Kidney epithelial cell (primary cell): Measurements from ENCODE around the gene PKNOX2. TPM values are rescaled to one million over a fixed set of nuclear protein-coding genes. Genes with fewer than 3 reads are reported as not detected.

ENCODE experiments used
- DNase-seq: peaks from one replicate; pipeline ENCODE4 v3.0.0-alpha.2; 2010; ENCODE audit warnings: low read depth
- H3K27me3 ChIP-seq: 2 replicates; pipeline ENCODE4 v1.6.0; 2011; ENCODE audit warnings: low read length; ENCODE audit not compliant: control insufficient read depth, insufficient read depth
- H3K36me3 ChIP-seq: 2 replicates; pipeline ENCODE4 v1.5.1; 2011; ENCODE audit warnings: low read length; ENCODE audit not compliant: control insufficient read depth, insufficient read depth
- H3K4me3 ChIP-seq: 2 replicates; pipeline ENCODE4 v1.5.1; 2011; ENCODE audit warnings: low read depth, mild to moderate bottlenecking, control low read depth, low read length
- CTCF ChIP-seq: IDR thresholded peaks from 2 replicates; pipeline ENCODE4 v1.5.1; 2011; ENCODE audit warnings: mild to moderate bottlenecking, moderate library complexity, low read length, control low read depth, inconsistent platforms; ENCODE audit not compliant: insufficient read depth, poor library complexity, severe bottlenecking
- total RNA-seq: library from RNA; depleted of rRNA; stranded (reverse); fragments of >200 nt; gene quantifications from 2 replicates; pipeline ENCODE4 v1.2.3, GENCODE V29; 2015

PKNOX2 gene
- total RNA-seq, 1 donor from 2014 or later, result 0.42 TPM

GRCh38 chr11:125155767-125156166 lies 8.8 kb upstream of the PKNOX2 start:
- TF ChIP-seq CTCF, result no peak
- H3K36me3 ChIP-seq, result no peaks in the 10 kb centered on the region
- no peak overlapping the region for H3K4me3 ChIP-seq
- DNase-seq, result no peak
- peaks cover 2% of the 10 kb centered on the region for H3K27me3 ChIP-seq

GRCh38 chr11:125156346-125157117 lies 8.0 kb upstream of the PKNOX2 start:
- Histone ChIP-seq H3K36me3 (no peaks in the 10 kb centered on the region), H3K27me3 (peaks cover 2% of the 10 kb centered on the region), H3K4me3 (no peak overlapping the region)
- no peak for DNase-seq
- TF ChIP-seq CTCF, result no peak

- H3K27me3 ChIP-seq, result peaks cover 2% of the 10 kb centered on the region
- no peak for TF ChIP-seq CTCF
- H3K4me3 ChIP-seq, result no peak overlapping the region
- no peak for DNase-seq
- no peaks in the 10 kb centered on the region for H3K36me3 ChIP-seq
Measured at GRCh38 chr11:125157118-125157733, 7.3 kb upstream of the PKNOX2 start.

- Histone ChIP-seq H3K36me3 (no peaks in the 10 kb centered on the region), H3K27me3 (peaks cover 2% of the 10 kb centered on the region), H3K4me3 (no peak overlapping the region)
- TF ChIP-seq CTCF, result no peak
- DNase-seq, result no peak
Measured at GRCh38 chr11:125157953-125158680, 6.4 kb upstream of the PKNOX2 start.

- Histone ChIP-seq H3K36me3 (no peaks in the 10 kb centered on the region), H3K27me3 (peaks cover 26% of the 10 kb centered on the region), H3K4me3 (no peak overlapping the region)
- TF ChIP-seq CTCF, result no peak
- DNase-seq, result no peak
Measured at GRCh38 chr11:125162743-125163142, 1.8 kb upstream of the PKNOX2 start.
